H9 (cell line): ENCODE data around the gene TIMM22. TPM values are rescaled to one million over a fixed set of nuclear protein-coding genes. Genes with fewer than 3 reads are reported as not detected.

Source experiments
- DNase-seq: peaks from one replicate; pipeline ENCODE4 v3.0.0-alpha.2; 2017
- H2AFZ ChIP-seq: one replicate; pipeline ENCODE4 v1.6.1; 2013; ENCODE audit warnings: mild to moderate bottlenecking, low read length, control low read depth, moderate library complexity
- H2AK5ac ChIP-seq: 2 replicates; pipeline ENCODE4 v1.6.1; 2013; ENCODE audit warnings: low read length, control low read depth, mixed read lengths; ENCODE audit not compliant: insufficient read length
- H2BK120ac ChIP-seq: one replicate; pipeline ENCODE4 v1.6.1; 2013; ENCODE audit warnings: low read depth, mild to moderate bottlenecking, low read length, control low read depth, inconsistent platforms; ENCODE audit not compliant: poor library complexity, severe bottlenecking
- H2BK12ac ChIP-seq: 2 replicates; pipeline ENCODE4 v1.6.1; 2013; ENCODE audit warnings: low read length, control low read depth, mixed read lengths, low read depth; ENCODE audit not compliant: insufficient read length
- H2BK15ac ChIP-seq: 2 replicates; pipeline ENCODE4 v1.6.1; 2013; ENCODE audit warnings: low read depth, low read length, control low read depth
- H2BK20ac ChIP-seq: one replicate; pipeline ENCODE4 v1.6.1; 2013; ENCODE audit warnings: low read depth, mild to moderate bottlenecking, low read length, control low read depth, inconsistent platforms; ENCODE audit not compliant: poor library complexity, severe bottlenecking
- H2BK5ac ChIP-seq: 2 replicates; pipeline ENCODE4 v1.6.1; 2013; ENCODE audit warnings: low read length, control low read depth, mixed read lengths; ENCODE audit not compliant: insufficient read length
- H3K14ac ChIP-seq: 2 replicates; pipeline ENCODE4 v1.6.1; 2013; ENCODE audit warnings: low read length, control low read depth; ENCODE audit not compliant: insufficient read depth
- H3K18ac ChIP-seq: 2 replicates; pipeline ENCODE4 v1.6.1; 2013; ENCODE audit warnings: low read depth, mild to moderate bottlenecking, mixed read lengths, low read length, control low read depth; ENCODE audit not compliant: insufficient read length
- H3K23ac ChIP-seq: 2 replicates; pipeline ENCODE4 v1.6.1; 2013; ENCODE audit warnings: low read length, control low read depth, mixed read lengths, low read depth; ENCODE audit not compliant: insufficient read length
- H3K23me2 ChIP-seq: 2 replicates; pipeline ENCODE4 v1.6.1; 2013; ENCODE audit warnings: low read depth, mild to moderate bottlenecking, mixed read lengths, low read length, control low read depth; ENCODE audit not compliant: insufficient read length, poor library complexity, severe bottlenecking
- H3K27ac ChIP-seq: 2 replicates; pipeline ENCODE4 v1.5.1; 2013; ENCODE audit warnings: low read length, control low read depth, mixed read lengths, low read depth; ENCODE audit not compliant: insufficient read length
- H3K27me3 ChIP-seq: 2 replicates; pipeline ENCODE4 v1.6.1; 2013; ENCODE audit warnings: low read length, control low read depth, inconsistent platforms; ENCODE audit not compliant: insufficient read depth
- H3K4ac ChIP-seq: 2 replicates; pipeline ENCODE4 v1.6.1; 2013; ENCODE audit warnings: low read depth, mild to moderate bottlenecking, control low read depth, inconsistent platforms, low read length, moderate library complexity
- H3K4me1 ChIP-seq: 2 replicates; pipeline ENCODE4 v1.6.1; 2013; ENCODE audit warnings: low read length, control low read depth, inconsistent platforms; ENCODE audit not compliant: insufficient read depth
- H3K4me2 ChIP-seq: 2 replicates; pipeline ENCODE4 v1.6.1; 2013; ENCODE audit warnings: low read length, control low read depth, mixed read lengths; ENCODE audit not compliant: insufficient read length, insufficient read depth
- H3K56ac ChIP-seq: 2 replicates; pipeline ENCODE4 v1.6.1; 2013; ENCODE audit warnings: low read depth, mild to moderate bottlenecking, mixed read lengths, low read length, control low read depth; ENCODE audit not compliant: insufficient read length
- H3K79me1 ChIP-seq: 2 replicates; pipeline ENCODE4 v1.6.1; 2013; ENCODE audit warnings: low read depth, mild to moderate bottlenecking, moderate library complexity, low read length, control low read depth, inconsistent platforms; ENCODE audit not compliant: insufficient read depth, poor library complexity, severe bottlenecking
- H3K79me2 ChIP-seq: 2 replicates; pipeline ENCODE4 v1.6.1; 2013; ENCODE audit warnings: low read length, control low read depth, inconsistent platforms; ENCODE audit not compliant: insufficient read depth
- H3K9ac ChIP-seq: 2 replicates; pipeline ENCODE4 v1.6.1; 2013; ENCODE audit warnings: low read length, control low read depth, mixed read lengths; ENCODE audit not compliant: insufficient read length; ENCODE audit errors: extremely low read depth
- H3K9me3 ChIP-seq: one replicate; pipeline ENCODE4 v1.6.1; 2013; ENCODE audit warnings: low read depth, low read length, inconsistent platforms; ENCODE audit not compliant: control insufficient read depth
- H3T11ph ChIP-seq: one replicate; pipeline ENCODE4 v1.6.1; 2013; ENCODE audit warnings: mild to moderate bottlenecking, low read length, control low read depth, inconsistent platforms
- H4K20me1 ChIP-seq: one replicate; pipeline ENCODE4 v1.6.1; 2013; ENCODE audit not compliant: control insufficient read depth, insufficient read length, insufficient read depth
- H4K5ac ChIP-seq: 2 replicates; pipeline ENCODE4 v1.6.1; 2013; ENCODE audit warnings: low read depth, mild to moderate bottlenecking, mixed read lengths, low read length, control low read depth; ENCODE audit not compliant: insufficient read length
- H4K8ac ChIP-seq: replicated peaks from 2 replicates; pipeline ENCODE4 v1.6.1; 2013; ENCODE audit warnings: low read length, control low read depth, mixed read lengths, low read depth; ENCODE audit not compliant: insufficient read length
- H4K91ac ChIP-seq: 2 replicates; pipeline ENCODE4 v1.6.1; 2013; ENCODE audit warnings: low read depth, mild to moderate bottlenecking, moderate library complexity, mixed read lengths, low read length, control low read depth; ENCODE audit not compliant: insufficient read length
- H3K27ac Mint-ChIP-seq, 3 experiments: 2 replicates in 2 of 3; 3 replicates in 1 of 3; pipeline ENCODE4 v1.8.0; 2020 to 2021; ENCODE audit warnings: mixed read lengths in 3 of 3, mild to moderate bottlenecking in 1 of 3, moderate library complexity in 1 of 3
- H3K27me3 Mint-ChIP-seq: 2 replicates; pipeline ENCODE4 v1.8.0; 2021; ENCODE audit warnings: low read depth, mild to moderate bottlenecking, moderate library complexity, mixed read lengths
- H3K36me3 Mint-ChIP-seq, 3 experiments: 2 replicates in 2 of 3; 3 replicates in 1 of 3; pipeline ENCODE4 v1.8.0; 2020 to 2021; ENCODE audit warnings: low read depth in 3 of 3, mixed read lengths in 3 of 3; ENCODE audit not compliant: insufficient read depth in 1 of 3
- H3K4me1 Mint-ChIP-seq, 2 experiments: 2 replicates each; pipeline ENCODE4 v1.8.0; 2020; ENCODE audit warnings: mixed read lengths in 2 of 2
- H3K4me3 Mint-ChIP-seq, 2 experiments: 2 replicates in 1 of 2; 3 replicates in 1 of 2; pipeline ENCODE4 v1.8.0; 2020 to 2021; ENCODE audit warnings: mild to moderate bottlenecking in 2 of 2, mixed read lengths in 2 of 2, moderate library complexity in 1 of 2
- H3K9me3 Mint-ChIP-seq, 2 experiments: 2 replicates in 1 of 2; 3 replicates in 1 of 2; pipeline ENCODE4 v1.8.0; 2020; ENCODE audit warnings: mild to moderate bottlenecking in 2 of 2, mixed read lengths in 2 of 2, moderate library complexity in 1 of 2
- CTCF ChIP-seq: fragments of 200-600 bp; sonication (generic); conservative IDR thresholded peaks from 3 replicates; pipeline ENCODE4 v1.8.0; 2021; ENCODE audit warnings: antibody characterized with exemption, mild to moderate bottlenecking
- WGBS: extraction: QIAGEN DNeasy Blood & Tissue Kit; methylation state at CpG from one replicate; pipeline ENCODE4 v1.1.7; 2013; ENCODE audit warnings: missing lambda C conversion rate, low lambda C conversion rate, mixed read lengths; ENCODE audit not compliant: insufficient read length; ENCODE audit errors: extremely low coverage; 5-methylcytosine and 5-hydroxymethylcytosine counted together
- total RNA-seq: library from RNA; stranded (reverse); gene quantifications from 2 replicates; pipeline ENCODE4 v1.2.1, GENCODE V29; 2021

Gene TIMM22
- total RNA-seq, 1 experiment from 2014 or later, result 23.0 TPM

- Histone ChIP-seq H2BK12ac (no peak overlapping the region), H2BK120ac (no peak overlapping the region), H4K5ac (no peak overlapping the region), H3K79me1 (no peaks in the 10 kb centered on the region), H3K4ac (no peak overlapping the region), H3K56ac (no peak overlapping the region), H4K91ac (no peak overlapping the region), H3K4me2 (no peak overlapping the region), H2AK5ac (no peak overlapping the region), H2BK20ac (no peak overlapping the region), H2AFZ (peak overlapping the region; percentile 83), H3K14ac (no peak overlapping the region), H3K4me1 (peaks cover 4% of the 10 kb centered on the region), H2BK15ac (no peak overlapping the region), H3K9ac (no peak overlapping the region), H3K27me3 (no peaks in the 10 kb centered on the region), H4K8ac (no peak overlapping the region), H2BK5ac (no peak overlapping the region), H3K9me3 (no peaks in the 10 kb centered on the region), H3T11ph (no peak overlapping the region), H3K27ac (no peak overlapping the region), H3K23me2 (peaks cover 18% of the 10 kb centered on the region), H3K23ac (no peak overlapping the region), H4K20me1 (no peaks in the 10 kb centered on the region), H3K79me2 (peaks cover 13% of the 10 kb centered on the region), H3K18ac (no peak overlapping the region)
- peaks cover 26 to 29% of the 10 kb centered on the region in 2 experiments for H3K4me1 Mint-ChIP-seq
- no CpG with 5 or more reads among the region's 10 CpGs for WGBS
- no peaks in the 10 kb centered on the region; a peak in 1 of 5 replicates for H3K9me3 Mint-ChIP-seq
- no peak overlapping the region for H3K27ac Mint-ChIP-seq
- no peak; the same call in 2 of the 3 replicates for TF ChIP-seq CTCF
- peaks cover 0 to 3% (median 2%) of the 10 kb centered on the region in 3 experiments; a peak in 2 of 7 replicates for H3K36me3 Mint-ChIP-seq
- H3K4me3 Mint-ChIP-seq, result peak overlapping the region; percentile 46 to 68; a peak in 3 of 5 replicates
- DNase-seq, result no peak
- H3K27me3 Mint-ChIP-seq, result no peaks in the 10 kb centered on the region
Observed at GRCh38 chr17:981292-981658, 15.7 kb upstream of the TIMM22 start.
